HCT116 (cell line): Measurements from ENCODE around the gene ALDH1L1. TPM values are rescaled to one million over a fixed set of nuclear protein-coding genes. Genes with fewer than 3 reads are reported as not detected.

Experiments used
- ATAC-seq: fragments of 200-7000 bp; cut with Tn5 transposase; 2 replicates; pipeline ENCODE4 v1.9.1; 2020; ENCODE audit warnings: mild to moderate bottlenecking, moderate library complexity
- BruUV-seq: library from RNA; stranded (reverse); fragments of 400-500 nt; replicated peaks from 2 replicates; lab custom pipeline; 2021; lab: Mats Ljungman, UMichigan
- CTCF ChIA-PET: fragments of 300-600 bp; sonication (Branson Sonifier 250); formaldehyde crosslinking; loops from one replicate; lab custom pipeline; 2021; ENCODE audit warnings: antibody characterized with exemption; lab: Charles Lee
- POLR2A ChIA-PET: fragments of 300-600, 350-600 bp; sonication (Branson Sonifier 250); formaldehyde crosslinking; loops from one replicate; lab custom pipeline; 2021; ENCODE audit warnings: antibody characterized with exemption; lab: Charles Lee
- RAD21 ChIA-PET, 2 experiments: fragments of 300-600 bp; sonication (Branson Sonifier 250); formaldehyde crosslinking; loops; one replicate each; lab custom pipeline; 2023; ENCODE audit warnings: low total read pairs in 2 of 2; ENCODE audit not compliant: uncharacterized antibody in 2 of 2, unreplicated experiment in 2 of 2, low non-redundant PET in 1 of 2; lab: Charles Lee
- DNase-seq: peaks from one replicate; pipeline ENCODE4 v3.0.0-alpha.2; 2010; ENCODE audit warnings: low read depth, low spot score
- H2AFZ ChIP-seq: fragments of 200-600 bp; shearing (Covaris generic), sonication (generic); 2 replicates; pipeline ENCODE4 v1.6.1; 2017; ENCODE audit warnings: low read depth, mixed run types, mixed read lengths, antibody characterized with exemption, low read length; ENCODE audit not compliant: poor library complexity, severe bottlenecking
- H3K27ac ChIP-seq: 2 replicates; pipeline ENCODE4 v1.5.1; 2012; ENCODE audit warnings: low read depth, low read length
- H3K27me3 ChIP-seq: fragments of 200-600 bp; sonication (generic); 2 replicates; pipeline ENCODE4 v1.6.1; 2016; ENCODE audit warnings: mixed run types, low read length, mixed read lengths; ENCODE audit not compliant: insufficient read depth
- H3K36me3 ChIP-seq, 2 experiments: fragments of 200-500 bp in 1 of 2; fragments of 200-600 bp in 1 of 2; sonication (Bioruptor generic) in 1 of 2; sonication (generic) in 1 of 2; 2 replicates each; pipeline versions ENCODE4 v1.5.1 to v1.6.1; 2014 to 2016; ENCODE audit warnings: low read length in 2 of 2, inconsistent platforms in 1 of 2, mixed read lengths in 1 of 2, mixed run types in 1 of 2; ENCODE audit not compliant: insufficient read depth in 2 of 2, control insufficient read depth in 1 of 2
- H3K4me1 ChIP-seq, 2 experiments: fragments of 200-600 bp in 1 of 2; sonication (generic) in 1 of 2; 2 replicates each; pipeline versions ENCODE4 v1.5.1 to v1.6.1; 2012 to 2017; ENCODE audit warnings: low read length in 2 of 2, inconsistent platforms in 1 of 2, mild to moderate bottlenecking in 1 of 2, mixed read lengths in 1 of 2, mixed run types in 1 of 2, moderate library complexity in 1 of 2; ENCODE audit not compliant: insufficient read depth in 2 of 2, control insufficient read depth in 1 of 2
- H3K4me2 ChIP-seq: fragments of 200-600 bp; sonication (generic); 2 replicates; pipeline ENCODE4 v1.6.1; 2017; ENCODE audit warnings: mixed run types, low read length, mixed read lengths
- H3K4me3 ChIP-seq, 2 experiments: fragments of 200-600 bp in 1 of 2; sonication (generic) in 1 of 2; replicated peaks in 1 of 2; 2 replicates each; pipeline ENCODE4 v1.5.1; 2011 to 2016; ENCODE audit warnings: low read length in 2 of 2, control low read depth in 1 of 2, low read depth in 1 of 2, mild to moderate bottlenecking in 1 of 2, mixed read lengths in 1 of 2, mixed run types in 1 of 2
- H3K79me2 ChIP-seq: fragments of 200-600 bp; sonication (generic); 2 replicates; pipeline ENCODE4 v1.6.1; 2017; ENCODE audit warnings: mild to moderate bottlenecking, mixed run types, low read length, moderate library complexity, mixed read lengths; ENCODE audit not compliant: insufficient read depth
- H3K9ac ChIP-seq: fragments of 200-600 bp; sonication (generic); 2 replicates; pipeline ENCODE4 v1.6.1; 2016; ENCODE audit warnings: low read length, mixed read lengths
- H3K9me2 ChIP-seq: fragments of 200-600 bp; sonication (generic), shearing (Covaris generic); 2 replicates; pipeline ENCODE4 v1.6.1; 2017; ENCODE audit warnings: mixed run types, mild to moderate bottlenecking, moderate library complexity; ENCODE audit not compliant: insufficient read depth
- H3K9me3 ChIP-seq, 2 experiments: fragments of 200-500 bp in 1 of 2; fragments of 200-600 bp in 1 of 2; sonication (Bioruptor generic) in 1 of 2; sonication (generic) in 1 of 2; 2 replicates each; pipeline ENCODE4 v1.6.1; 2014 to 2017; ENCODE audit warnings: low read length in 2 of 2, mixed read lengths in 2 of 2, inconsistent platforms in 1 of 2, low read depth in 1 of 2, mild to moderate bottlenecking in 1 of 2, mixed run types in 1 of 2, moderate library complexity in 1 of 2; ENCODE audit not compliant: control insufficient read depth in 1 of 2, insufficient read depth in 1 of 2
- H4K20me1 ChIP-seq: fragments of 200-600 bp; sonication (generic), shearing (Covaris generic); 2 replicates; pipeline ENCODE4 v1.6.1; 2017; ENCODE audit warnings: mixed run types, mild to moderate bottlenecking, moderate library complexity; ENCODE audit not compliant: insufficient read depth
- CBX3 ChIP-seq: IDR thresholded peaks from 2 replicates; pipeline ENCODE4 v1.6.1; 2012; ENCODE audit warnings: low read depth
- CEBPB ChIP-seq: IDR thresholded peaks from 2 replicates; pipeline ENCODE4 v1.6.1; 2012; ENCODE audit warnings: low read depth
- EGR1 ChIP-seq: IDR thresholded peaks from 2 replicates; pipeline ENCODE4 v1.6.1; 2012; ENCODE audit warnings: low read depth
- EZH2 ChIP-seq: fragments of 200-600 bp; sonication (generic); IDR thresholded peaks from 2 replicates; pipeline ENCODE4 v1.6.1; 2017; ENCODE audit warnings: antibody characterized with exemption, mixed run types
- EZH2phosphoT487 ChIP-seq: fragments of 200-600 bp; IDR thresholded peaks from 2 replicates; pipeline ENCODE4 v1.6.1; 2018; ENCODE audit warnings: antibody characterized with exemption, borderline replicate concordance
- JUND ChIP-seq: IDR thresholded peaks from 2 replicates; pipeline ENCODE4 v1.6.1; 2012
- POLR2A ChIP-seq: IDR thresholded peaks from 2 replicates; pipeline ENCODE4 v1.7.0; 2011; ENCODE audit warnings: borderline replicate concordance; ENCODE audit not compliant: insufficient read depth, insufficient read length; ENCODE audit errors: extremely low read depth
- POLR2AphosphoS5 ChIP-seq: IDR thresholded peaks from 2 replicates; pipeline ENCODE4 v1.6.1; 2011; ENCODE audit warnings: mild to moderate bottlenecking, low read depth, low read length, moderate library complexity
- RAD21 ChIP-seq: IDR thresholded peaks from 2 replicates; pipeline ENCODE4 v1.6.1; 2012; ENCODE audit warnings: low read depth, mild to moderate bottlenecking
- SP1 ChIP-seq: IDR thresholded peaks from 2 replicates; pipeline ENCODE4 v1.6.1; 2012; ENCODE audit warnings: low read depth
- YY1 ChIP-seq: IDR thresholded peaks from 2 replicates; pipeline ENCODE4 v1.6.1; 2011; ENCODE audit warnings: low read length, low read depth, moderate library complexity, mild to moderate bottlenecking; ENCODE audit not compliant: insufficient replicate concordance; ENCODE audit errors: extremely low read depth
- ZNF274 ChIP-seq: fragments of 200-500 bp; sonication (Bioruptor generic); IDR thresholded peaks from 2 replicates; pipeline ENCODE4 v1.6.1; 2014; ENCODE audit warnings: mild to moderate bottlenecking, low read depth, low read length, inconsistent platforms
- intact Hi-C: fragments of 100-400 bp; cut with micrococcal nuclease; formaldehyde crosslinking; loops from 2 replicates; pipeline ENCODE4 v1.10.0; 2022
- total RNA-seq: library from RNA; stranded (reverse); gene quantifications from one replicate; pipeline ENCODE4 v1.2.1, GENCODE V29; 2021; ENCODE audit not compliant: unreplicated experiment
- TF ChIP-seq, protein P1 (sequence below): IDR thresholded peaks from 2 replicates; pipeline ENCODE4 v1.6.1; 2012; ENCODE audit warnings: low read depth
- TF ChIP-seq, protein P2 (sequence below): IDR thresholded peaks from 2 replicates; pipeline ENCODE4 v1.6.1; 2012

The ALDH1L1 gene
- total RNA-seq, 1 experiment from 2014 or later: 0.81 TPM

DNA sequence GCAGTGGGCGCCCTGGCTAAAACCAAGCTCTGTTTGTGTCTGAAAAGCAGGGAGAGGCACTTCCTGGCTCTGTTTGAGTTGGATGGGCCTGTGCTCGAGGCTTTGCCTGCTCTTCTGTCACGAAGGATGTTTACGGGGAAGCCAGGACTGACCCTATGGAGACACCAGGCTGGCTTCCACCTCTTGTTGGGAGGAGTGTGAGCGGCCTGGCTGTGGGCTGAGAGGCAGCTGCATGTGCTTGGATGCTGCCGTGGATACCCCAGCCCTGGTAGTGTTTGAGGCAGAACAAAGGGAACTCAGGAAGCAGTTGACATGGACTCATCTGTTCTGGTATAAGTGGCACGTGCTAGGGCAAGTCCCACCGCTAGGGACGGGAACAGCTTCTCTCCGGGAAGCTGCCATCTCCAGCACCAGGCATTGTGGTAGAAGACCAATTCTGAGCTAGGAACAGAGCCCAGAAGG is 78.8 kb downstream of the ALDH1L1 start:
- no peak overlapping the region for H3K4me2 ChIP-seq
- RAD21 ChIA-PET: no interaction called here
- H3K9me3 ChIP-seq: no peaks in the 10 kb centered on the region
- no peak for DNase-seq
- no TSS peak for BruUV-seq
- no peaks in the 10 kb centered on the region for H4K20me1 ChIP-seq
- CTCF ChIA-PET: no interaction called here
- H2AFZ ChIP-seq: no peak overlapping the region
- no peak for ATAC-seq
- no peak overlapping the region for H3K4me3 ChIP-seq
- H3K27ac ChIP-seq: no peak overlapping the region
- no peak for TF ChIP-seq YY1
- no peak for TF ChIP-seq CBX3
- TF ChIP-seq, protein P1, sequence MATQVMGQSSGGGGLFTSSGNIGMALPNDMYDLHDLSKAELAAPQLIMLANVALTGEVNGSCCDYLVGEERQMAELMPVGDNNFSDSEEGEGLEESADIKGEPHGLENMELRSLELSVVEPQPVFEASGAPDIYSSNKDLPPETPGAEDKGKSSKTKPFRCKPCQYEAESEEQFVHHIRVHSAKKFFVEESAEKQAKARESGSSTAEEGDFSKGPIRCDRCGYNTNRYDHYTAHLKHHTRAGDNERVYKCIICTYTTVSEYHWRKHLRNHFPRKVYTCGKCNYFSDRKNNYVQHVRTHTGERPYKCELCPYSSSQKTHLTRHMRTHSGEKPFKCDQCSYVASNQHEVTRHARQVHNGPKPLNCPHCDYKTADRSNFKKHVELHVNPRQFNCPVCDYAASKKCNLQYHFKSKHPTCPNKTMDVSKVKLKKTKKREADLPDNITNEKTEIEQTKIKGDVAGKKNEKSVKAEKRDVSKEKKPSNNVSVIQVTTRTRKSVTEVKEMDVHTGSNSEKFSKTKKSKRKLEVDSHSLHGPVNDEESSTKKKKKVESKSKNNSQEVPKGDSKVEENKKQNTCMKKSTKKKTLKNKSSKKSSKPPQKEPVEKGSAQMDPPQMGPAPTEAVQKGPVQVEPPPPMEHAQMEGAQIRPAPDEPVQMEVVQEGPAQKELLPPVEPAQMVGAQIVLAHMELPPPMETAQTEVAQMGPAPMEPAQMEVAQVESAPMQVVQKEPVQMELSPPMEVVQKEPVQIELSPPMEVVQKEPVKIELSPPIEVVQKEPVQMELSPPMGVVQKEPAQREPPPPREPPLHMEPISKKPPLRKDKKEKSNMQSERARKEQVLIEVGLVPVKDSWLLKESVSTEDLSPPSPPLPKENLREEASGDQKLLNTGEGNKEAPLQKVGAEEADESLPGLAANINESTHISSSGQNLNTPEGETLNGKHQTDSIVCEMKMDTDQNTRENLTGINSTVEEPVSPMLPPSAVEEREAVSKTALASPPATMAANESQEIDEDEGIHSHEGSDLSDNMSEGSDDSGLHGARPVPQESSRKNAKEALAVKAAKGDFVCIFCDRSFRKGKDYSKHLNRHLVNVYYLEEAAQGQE: no peak
- TF ChIP-seq, protein P2, sequence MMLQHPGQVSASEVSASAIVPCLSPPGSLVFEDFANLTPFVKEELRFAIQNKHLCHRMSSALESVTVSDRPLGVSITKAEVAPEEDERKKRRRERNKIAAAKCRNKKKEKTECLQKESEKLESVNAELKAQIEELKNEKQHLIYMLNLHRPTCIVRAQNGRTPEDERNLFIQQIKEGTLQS: no peak
- TF ChIP-seq EZH2phosphoT487: no peak
- no peak for TF ChIP-seq RAD21
- no peak for TF ChIP-seq SP1
- no peak for TF ChIP-seq JUND
- TF ChIP-seq POLR2A: no peak
- TF ChIP-seq EZH2: no peak
- no peak for TF ChIP-seq CEBPB
- no peak for TF ChIP-seq ZNF274
- TF ChIP-seq EGR1: no peak
- TF ChIP-seq POLR2AphosphoS5: no peak
- no peaks in the 10 kb centered on the region for H3K4me1 ChIP-seq
- H3K27me3 ChIP-seq: no peaks in the 10 kb centered on the region
- intact Hi-C loops: no loop called here
- POLR2A ChIA-PET: no interaction called here
- H3K9me2 ChIP-seq: no peaks in the 10 kb centered on the region
- no peaks in the 10 kb centered on the region for H3K79me2 ChIP-seq
- no peak overlapping the region for H3K9ac ChIP-seq
- no peaks in the 10 kb centered on the region for H3K36me3 ChIP-seq
